Measurements from ENCODE around the gene ZNF853.
"Not testable (repeated sequence)": the region's sequence is repeated elsewhere in the genome, so short reads cannot be mapped to it uniquely, and the experiment has no call there.

The ZNF853 gene

DNA sequence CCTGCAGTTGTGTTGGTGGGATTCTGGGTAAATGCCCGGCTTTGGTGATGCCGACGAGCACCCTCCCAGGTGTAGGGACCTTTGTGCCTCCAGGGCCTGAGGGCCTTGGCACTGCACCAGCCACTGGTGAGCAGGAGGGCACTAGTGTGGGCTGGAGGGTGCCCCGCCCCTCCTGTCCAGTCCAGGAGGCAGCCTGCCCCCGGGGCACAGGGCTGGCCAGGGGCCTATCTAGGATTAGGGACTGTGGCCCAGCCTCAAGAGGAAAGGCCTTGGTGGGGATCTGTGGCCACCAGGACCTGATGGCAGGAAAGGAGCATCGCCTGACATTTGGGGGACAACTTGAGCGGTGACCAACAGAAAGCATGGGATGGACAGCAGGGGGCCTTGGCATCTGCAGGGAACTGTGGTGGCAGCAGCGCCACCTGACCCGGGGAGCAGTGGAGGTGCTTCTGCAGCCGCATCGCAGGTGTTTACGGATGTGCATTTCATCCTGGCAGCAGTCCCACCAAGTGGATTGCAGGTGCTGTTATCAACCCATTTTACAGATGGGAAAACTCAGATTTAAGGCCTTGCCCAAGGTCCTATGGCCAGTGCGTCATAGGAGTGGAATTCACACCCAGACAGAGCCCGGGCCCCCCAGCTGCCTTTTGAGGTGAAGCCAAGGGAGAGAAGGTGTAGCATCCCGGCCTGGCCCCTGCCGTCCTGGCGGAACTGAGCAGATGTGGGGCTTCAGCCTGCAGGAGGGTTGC is 32.8 kb downstream of the ZNF853 start:
- DNase-seq (ENCODE audit: low read depth, low spot score), result no peak
- H3K4me3 ChIP-seq (ENCODE audit: low read length), result no peak overlapping the region

DNA sequence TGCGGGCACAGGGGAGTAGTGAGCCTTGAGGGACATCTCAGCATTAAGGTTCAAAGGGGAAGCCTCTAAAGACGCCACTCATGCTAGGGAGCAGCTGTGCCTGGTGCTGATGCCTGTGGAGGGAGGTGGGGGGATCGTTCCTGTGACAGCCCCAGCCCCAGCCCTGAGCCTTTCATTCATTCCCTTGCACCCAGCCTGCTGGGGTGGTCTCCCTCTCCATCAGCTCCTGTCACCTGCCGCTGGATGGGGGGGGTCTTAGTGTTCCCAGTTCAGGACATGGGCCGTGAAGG is 33.4 kb downstream of the ZNF853 start:
- no peak for DNase-seq (ENCODE audit: low read depth, low spot score)
- H3K4me3 ChIP-seq (ENCODE audit: low read length), result no peak overlapping the region

DNA sequence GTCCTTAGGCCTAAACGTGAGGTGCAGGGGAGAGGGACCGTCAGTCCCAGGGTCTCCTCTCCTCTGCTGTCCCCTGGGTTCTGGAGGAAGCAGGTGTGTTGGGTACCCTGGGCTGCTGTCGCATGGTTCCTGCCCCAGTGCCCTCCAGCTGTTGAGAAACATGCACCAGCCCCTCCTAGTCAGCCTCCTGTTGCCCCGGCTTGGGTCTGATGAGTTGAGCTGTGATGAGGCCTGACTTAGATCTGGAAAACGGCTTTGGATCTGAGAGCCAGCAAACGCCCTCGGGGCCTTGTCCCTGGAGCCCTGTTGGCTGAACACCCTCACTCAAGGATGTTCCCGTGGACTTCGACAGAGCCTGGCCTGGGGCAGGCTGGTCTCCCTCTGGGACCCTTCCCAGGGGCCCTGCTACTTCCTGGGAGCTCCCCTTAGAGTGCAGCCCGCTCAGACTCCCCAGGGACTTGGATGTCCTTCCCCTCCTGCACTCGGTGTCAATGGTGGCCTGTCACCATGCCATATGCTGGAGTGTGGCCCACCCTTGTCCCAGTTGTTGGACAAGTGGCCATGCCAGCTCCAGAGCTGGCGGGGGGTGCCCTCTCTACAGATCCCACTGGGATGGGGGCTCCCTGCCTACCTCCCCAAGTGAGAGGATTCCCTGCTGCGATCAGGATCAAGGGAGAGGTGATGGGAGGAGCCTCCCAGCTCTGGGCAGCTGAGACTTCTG is 34.0 kb downstream of the ZNF853 start:
- no peak overlapping the region for H3K4me3 ChIP-seq (ENCODE audit: low read length)
- no peak for DNase-seq (ENCODE audit: low read depth, low spot score)

GRCh38 chr7:6650086-6650485 is 34.7 kb downstream of the ZNF853 start:
- no peak overlapping the region for H3K4me3 ChIP-seq (ENCODE audit: low read length)
- DNase-seq (ENCODE audit: low read depth, low spot score), result no peak

DNA sequence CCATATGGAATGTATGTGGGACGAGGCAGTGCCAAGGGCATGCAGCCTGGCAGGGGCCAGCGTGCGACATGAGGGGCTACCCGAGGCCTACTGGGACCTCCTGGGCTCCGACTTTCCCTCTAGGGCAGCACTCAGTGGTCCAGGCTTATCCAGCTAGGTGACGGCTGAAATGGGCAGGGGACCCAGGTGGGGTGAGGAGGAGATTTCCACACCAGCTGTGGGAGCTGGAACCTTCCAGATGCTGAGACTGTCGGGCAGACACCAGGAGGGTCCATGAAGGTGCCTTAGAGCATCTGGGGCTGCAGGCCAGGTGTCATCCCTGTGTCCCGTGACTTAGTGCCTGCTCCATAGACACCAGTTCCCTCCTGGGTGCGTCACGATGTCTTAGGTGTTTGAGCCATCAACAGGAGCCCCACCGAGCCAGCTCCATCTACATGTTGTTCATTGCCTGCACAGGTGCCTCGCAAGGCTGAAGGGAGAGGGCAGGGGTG is 35.2 kb downstream of the ZNF853 start:
- no peak for DNase-seq (ENCODE audit: low read depth, low spot score)
- H3K4me3 ChIP-seq (ENCODE audit: low read length), result no peak overlapping the region

GRCh38 chr7:6651851-6652445 is 36.5 kb downstream of the ZNF853 start:
- no peak for DNase-seq (ENCODE audit: low read depth, low spot score)
- no peak overlapping the region for H3K4me3 ChIP-seq (ENCODE audit: low read length)

DNA sequence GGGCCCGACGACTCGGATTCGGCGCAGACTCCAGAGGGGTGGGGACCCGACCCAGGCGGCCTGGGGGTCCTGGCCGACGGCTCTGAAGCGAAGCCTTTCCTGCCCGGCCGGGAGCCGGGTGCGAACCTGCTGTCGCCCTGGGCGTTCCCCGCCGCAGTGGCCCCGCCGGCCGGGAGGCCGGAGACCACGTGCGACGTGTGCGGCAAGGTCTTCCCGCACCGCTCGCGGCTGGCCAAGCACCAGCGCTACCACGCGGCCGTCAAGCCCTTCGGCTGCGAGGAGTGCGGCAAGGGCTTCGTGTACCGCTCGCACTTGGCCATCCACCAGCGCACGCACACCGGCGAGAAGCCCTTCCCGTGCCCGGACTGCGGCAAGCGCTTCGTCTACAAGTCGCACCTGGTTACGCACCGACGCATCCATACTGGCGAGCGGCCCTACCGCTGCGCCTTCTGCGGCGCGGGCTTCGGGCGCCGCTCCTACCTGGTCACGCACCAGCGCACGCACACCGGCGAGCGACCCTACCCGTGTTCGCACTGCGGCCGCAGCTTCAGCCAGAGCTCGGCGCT is 37.1 kb downstream of the ZNF853 start:
- no peak for DNase-seq (ENCODE audit: low read depth, low spot score)
- H3K4me3 ChIP-seq (ENCODE audit: low read length), result no peak overlapping the region

GRCh38 chr7:6653071-6654003 is 37.9 kb downstream of the ZNF853 start:
- H3K4me3 ChIP-seq (ENCODE audit: low read length), result no peak overlapping the region
- DNase-seq (ENCODE audit: low read depth, low spot score), result no peak

DNA sequence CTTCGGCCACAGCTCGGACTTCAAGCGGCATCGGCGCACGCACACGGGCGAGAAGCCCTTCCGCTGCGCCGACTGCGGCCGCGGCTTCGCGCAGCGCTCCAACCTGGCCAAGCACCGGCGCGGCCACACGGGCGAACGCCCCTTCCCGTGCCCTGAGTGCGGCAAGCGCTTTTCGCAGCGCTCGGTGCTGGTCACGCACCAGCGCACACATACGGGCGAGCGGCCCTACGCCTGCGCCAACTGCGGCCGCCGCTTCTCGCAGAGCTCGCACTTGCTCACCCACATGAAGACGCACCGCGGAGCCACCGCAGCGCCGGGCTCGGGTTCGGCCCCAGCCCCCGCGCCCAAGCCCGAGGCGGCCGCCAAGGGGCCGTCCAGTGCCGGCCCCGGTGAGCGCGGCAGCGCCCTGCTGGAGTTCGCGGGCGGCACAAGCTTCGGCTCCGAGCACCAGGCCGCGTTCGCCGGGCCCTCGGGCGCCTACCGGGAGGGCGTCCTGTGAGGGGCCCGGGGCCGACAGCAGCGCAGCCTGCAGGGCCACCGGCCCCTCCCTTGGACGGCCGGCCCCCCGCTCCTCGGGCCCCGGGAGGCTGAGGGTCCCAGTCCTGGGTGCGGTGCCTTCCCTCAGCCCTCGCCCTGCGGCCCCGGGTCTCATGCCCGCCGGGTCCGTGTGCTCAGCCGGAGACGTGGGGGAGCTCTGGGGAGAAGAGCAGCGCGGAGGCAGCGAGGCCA is 38.9 kb downstream of the ZNF853 start:
- no peak for DNase-seq (ENCODE audit: low read depth, low spot score)
- H3K4me3 ChIP-seq (ENCODE audit: low read length), result no peak overlapping the region

DNA sequence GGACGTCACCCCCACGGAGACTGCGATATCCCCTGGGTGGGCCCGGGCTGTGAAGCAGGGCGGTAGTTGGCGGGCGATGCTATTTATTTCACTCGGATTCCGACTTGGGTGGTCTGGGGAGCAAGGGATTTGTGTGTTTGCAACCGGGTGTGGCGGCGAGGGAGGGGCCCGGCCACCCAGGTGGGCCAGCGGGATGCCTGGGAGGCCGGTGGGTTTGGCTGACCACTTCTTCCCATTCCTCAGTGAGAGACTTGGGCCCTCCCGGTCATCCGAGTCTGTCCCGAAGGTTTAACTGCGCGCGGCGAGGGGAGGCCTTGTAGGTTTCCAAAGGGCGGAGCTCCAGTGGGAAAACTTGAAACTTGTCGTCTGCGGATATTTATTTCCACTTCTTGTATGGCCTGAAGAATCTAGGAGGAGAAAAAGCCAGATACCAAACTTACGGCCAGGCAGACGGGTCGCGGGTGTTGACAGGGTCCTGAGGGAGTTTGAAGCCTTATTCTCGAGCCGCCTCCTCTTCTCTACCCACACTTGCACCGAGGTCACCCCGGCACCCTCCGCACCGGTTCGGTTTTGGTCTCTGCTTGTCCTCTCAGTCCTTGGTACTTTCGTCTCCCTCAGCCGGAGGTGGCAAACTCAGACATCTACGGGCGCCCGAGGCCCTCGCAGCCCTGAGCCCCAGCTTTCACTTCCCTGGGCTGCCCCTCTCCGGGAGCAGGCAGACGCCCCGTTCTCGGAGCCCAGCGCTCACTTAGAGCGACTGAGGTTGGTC is 39.6 kb downstream of the ZNF853 start:
- H3K4me3 ChIP-seq (ENCODE audit: low read length), result no peak overlapping the region
- no peak for DNase-seq (ENCODE audit: low read depth, low spot score)

DNA sequence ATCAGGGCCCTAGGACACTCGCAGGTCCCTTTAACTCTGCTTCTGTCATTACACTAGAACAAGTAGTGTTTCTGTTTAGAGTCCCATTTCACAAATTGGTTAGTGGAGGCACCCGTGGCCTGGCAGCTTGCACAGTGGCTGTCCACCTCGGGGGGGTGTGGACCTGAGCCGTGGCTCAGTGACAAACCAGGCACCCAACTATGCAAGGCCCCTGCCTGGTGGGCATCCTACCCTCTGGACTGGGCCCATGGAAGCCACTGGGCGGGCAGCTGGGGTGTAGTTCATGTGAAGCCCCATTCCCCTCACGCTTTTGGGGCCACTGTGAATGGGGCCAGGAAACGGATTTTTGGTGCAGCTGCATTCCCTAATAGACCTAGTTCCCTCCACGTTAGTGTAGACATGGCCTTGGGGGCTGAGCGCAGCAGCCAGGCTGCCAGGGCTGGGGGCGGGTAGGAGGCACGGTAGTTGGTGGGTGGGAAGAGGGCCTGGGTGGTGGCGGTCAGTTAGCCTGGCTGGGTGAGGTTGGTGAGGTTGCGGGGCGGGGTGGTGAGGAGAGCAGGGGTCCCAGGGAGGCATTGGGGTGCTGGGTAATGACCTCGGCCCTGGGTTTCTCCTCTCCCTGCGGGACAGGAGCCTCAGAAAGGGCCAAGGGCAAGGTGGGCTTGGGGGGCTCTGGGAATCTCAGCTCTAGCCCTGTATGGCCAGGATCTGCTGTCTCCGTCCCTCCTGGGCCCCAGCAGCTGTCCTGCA is 40.4 kb downstream of the ZNF853 start:
- no peak for DNase-seq (ENCODE audit: low read depth, low spot score)
- H3K4me3 ChIP-seq (ENCODE audit: low read length), result no peak overlapping the region

DNA sequence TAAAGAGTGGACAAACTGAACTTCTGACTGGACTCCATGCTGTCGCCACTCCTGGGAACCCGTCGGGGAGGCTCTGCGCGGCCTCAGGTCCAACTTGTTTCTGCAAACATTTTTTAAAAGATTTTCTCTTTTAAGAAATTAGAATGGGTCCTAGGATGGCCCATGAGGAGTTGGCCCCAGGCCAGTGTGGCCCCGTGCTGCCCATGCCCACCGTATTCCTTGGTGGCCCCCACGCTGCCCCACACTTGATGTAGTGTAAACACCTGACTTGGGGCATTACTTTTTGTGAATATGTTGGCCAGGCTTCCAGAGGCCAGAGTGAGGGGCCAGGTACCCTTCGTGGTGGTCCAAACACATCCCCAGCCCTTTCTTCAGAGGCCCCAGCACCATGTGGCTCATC is 41.0 kb downstream of the ZNF853 start:
- H3K4me3 ChIP-seq (ENCODE audit: low read length), result no peak overlapping the region
- DNase-seq (ENCODE audit: low read depth, low spot score), result no peak

DNA sequence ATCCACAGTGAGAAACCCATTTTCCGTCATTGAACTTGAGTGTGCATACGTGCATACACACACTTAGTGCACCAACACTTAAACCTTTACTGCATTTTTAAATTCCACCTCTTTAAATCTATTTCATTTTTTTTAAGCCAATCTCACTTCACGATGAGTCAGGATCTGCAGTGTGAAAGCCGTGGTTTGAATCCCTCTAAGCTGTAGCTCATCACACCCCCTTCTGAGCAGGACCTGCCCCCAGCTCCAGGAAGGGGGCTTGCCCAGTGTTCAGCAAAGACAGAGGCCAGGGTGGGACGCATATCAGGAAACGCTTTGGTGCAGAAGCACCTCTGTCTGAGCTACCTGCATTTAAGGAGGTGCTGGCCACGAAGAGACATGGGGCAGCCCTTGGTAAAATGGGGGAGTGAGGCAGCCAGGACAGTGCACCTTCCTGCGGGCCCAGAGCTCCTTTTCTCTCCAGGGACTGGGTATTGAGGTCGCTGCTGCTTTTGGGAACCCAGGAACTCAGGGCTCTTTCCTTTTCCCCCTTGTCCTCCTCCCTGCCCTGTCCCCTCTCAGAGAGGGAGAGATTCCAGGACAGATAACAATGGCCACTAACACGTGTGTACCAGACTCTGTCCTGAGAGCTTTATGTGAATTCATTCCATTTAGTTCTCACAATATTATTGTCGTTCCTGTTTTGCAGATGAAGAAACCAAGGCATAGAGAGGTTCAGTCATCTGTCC is 43.4 kb downstream of the ZNF853 start:
- DNase-seq (ENCODE audit: low read depth, low spot score), result no peak
- H3K4me3 ChIP-seq (ENCODE audit: low read length), result no peak overlapping the region

GRCh38 chr7:6670851-6671250 is 55.4 kb downstream of the ZNF853 start:
- not testable (repeated sequence) for DNase-seq (ENCODE audit: low read depth, low spot score)

More at GRCh38 chr7:6670851-6671250, 55.4 kb downstream of the ZNF853 start:
- not testable (repeated sequence) for H3K4me3 ChIP-seq (ENCODE audit: low read length)

Data from Jurkat, Clone E6-1 (cell line).